Measurements from ENCODE around the gene CORO2B. TPM values are rescaled to one million over a fixed set of nuclear protein-coding genes. Genes with fewer than 3 reads are reported as not detected.

CORO2B gene
- total RNA-seq, 1 experiment from 2014 or later, result not detected

GRCh38 chr15:68706256-68706655 lies 127.5 kb downstream of the CORO2B start:
- DNase-seq (ENCODE audit: low read depth in 1 of 2, low spot score in 2 of 2), result no peak

GRCh38 chr15:68706931-68707330 lies 128.1 kb downstream of the CORO2B start:
- H3K4me1 ChIP-seq (replicated peaks), result no peaks in the 10 kb centered on the region
- DNase-seq (ENCODE audit: low read depth in 1 of 2, low spot score in 2 of 2), result no peak
- H3K36me3 ChIP-seq, result no peaks in the 10 kb centered on the region

More at GRCh38 chr15:68706256-68706655, 127.5 kb downstream of the CORO2B start:
- H3K27ac ChIP-seq, result no peak overlapping the region
- no peaks in the 10 kb centered on the region for H3K4me1 ChIP-seq (replicated peaks)
- no peaks in the 10 kb centered on the region for H3K36me3 ChIP-seq
- H3K4me3 ChIP-seq, result no peak overlapping the region
- 0 out of 2 replicates have a peak, but pooled peaks cover 3% of the 10 kb centered on the region for H3K27me3 ChIP-seq (replicated peaks)
- no peaks in the 10 kb centered on the region for H3K9me3 ChIP-seq (replicated peaks)

GRCh38 chr15:68707386-68707785 lies 128.6 kb downstream of the CORO2B start:
- 0 out of 2 replicates have a peak, but pooled peaks cover 3% of the 10 kb centered on the region for H3K27me3 ChIP-seq (replicated peaks)
- no peaks in the 10 kb centered on the region for H3K36me3 ChIP-seq
- H3K9me3 ChIP-seq (replicated peaks), result no peaks in the 10 kb centered on the region
- no peaks in the 10 kb centered on the region for H3K4me1 ChIP-seq (replicated peaks)
- H3K4me3 ChIP-seq, result no peak overlapping the region
- H3K27ac ChIP-seq, result no peak overlapping the region
- DNase-seq (ENCODE audit: low read depth in 1 of 2, low spot score in 2 of 2), result no peak

More at GRCh38 chr15:68706931-68707330, 128.1 kb downstream of the CORO2B start:
- no peak overlapping the region for H3K27ac ChIP-seq
- 0 out of 2 replicates have a peak, but pooled peaks cover 3% of the 10 kb centered on the region for H3K27me3 ChIP-seq (replicated peaks)
- no peaks in the 10 kb centered on the region for H3K9me3 ChIP-seq (replicated peaks)
- no peak overlapping the region for H3K4me3 ChIP-seq

GRCh38 chr15:68709876-68710275 lies 131.1 kb downstream of the CORO2B start:
- Histone ChIP-seq H3K4me3 (no peak overlapping the region), H3K27me3 (replicated peaks) (0 out of 2 replicates have a peak, but pooled peaks cover 3% of the 10 kb centered on the region), H3K4me1 (replicated peaks) (no peaks in the 10 kb centered on the region), H3K9me3 (replicated peaks) (no peaks in the 10 kb centered on the region), H3K27ac (no peak overlapping the region), H3K36me3 (no peaks in the 10 kb centered on the region)
- DNase-seq (ENCODE audit: low read depth in 1 of 2, low spot score in 2 of 2), result no peak

- H3K4me3 ChIP-seq, result no peak overlapping the region
- no peaks in the 10 kb centered on the region for H3K36me3 ChIP-seq
- no peaks in the 10 kb centered on the region for H3K9me3 ChIP-seq (replicated peaks)
- H3K27ac ChIP-seq, result no peak overlapping the region
- no peak for DNase-seq (ENCODE audit: low read depth in 1 of 2, low spot score in 2 of 2)
- 0 out of 2 replicates have a peak, but pooled peaks cover 3% of the 10 kb centered on the region for H3K27me3 ChIP-seq (replicated peaks)
- no peaks in the 10 kb centered on the region for H3K4me1 ChIP-seq (replicated peaks)
These were observed 131.7 kb downstream of the CORO2B start for GRCh38 chr15:68710536-68710935.

GRCh38 chr15:68711406-68711805 lies 132.6 kb downstream of the CORO2B start:
- Histone ChIP-seq H3K27ac (no peak overlapping the region), H3K4me1 (replicated peaks) (no peaks in the 10 kb centered on the region), H3K9me3 (replicated peaks) (no peaks in the 10 kb centered on the region), H3K36me3 (no peaks in the 10 kb centered on the region), H3K27me3 (replicated peaks) (peaks cover 3% of the 10 kb centered on the region; the same call in 1 of the 2 replicates), H3K4me3 (no peak overlapping the region)
- DNase-seq (ENCODE audit: low read depth in 1 of 2, low spot score in 2 of 2), result no peak

- Histone ChIP-seq H3K9me3 (replicated peaks) (no peaks in the 10 kb centered on the region), H3K36me3 (no peaks in the 10 kb centered on the region), H3K27me3 (replicated peaks) (no peaks in the 10 kb centered on the region; the same call in 1 of the 2 replicates), H3K27ac (no peak overlapping the region), H3K4me3 (no peak overlapping the region), H3K4me1 (replicated peaks) (no peaks in the 10 kb centered on the region)
- no peak for DNase-seq (ENCODE audit: low read depth in 1 of 2, low spot score in 2 of 2)
These were observed 134.1 kb downstream of the CORO2B start for GRCh38 chr15:68712886-68713285.

- no peaks in the 10 kb centered on the region; the same call in 1 of the 2 replicates for H3K27me3 ChIP-seq (replicated peaks)
- no peaks in the 10 kb centered on the region for H3K4me1 ChIP-seq (replicated peaks)
- no peaks in the 10 kb centered on the region for H3K9me3 ChIP-seq (replicated peaks)
- H3K4me3 ChIP-seq, result no peak overlapping the region
- no peak for DNase-seq (ENCODE audit: low read depth in 1 of 2, low spot score in 2 of 2)
- no peak overlapping the region for H3K27ac ChIP-seq
- H3K36me3 ChIP-seq, result no peaks in the 10 kb centered on the region
These were observed 135.1 kb downstream of the CORO2B start for GRCh38 chr15:68713874-68714273.

GRCh38 chr15:68715111-68715510 lies 136.3 kb downstream of the CORO2B start:
- DNase-seq (ENCODE audit: low read depth in 1 of 2, low spot score in 2 of 2), result no peak
- Histone ChIP-seq H3K4me1 (replicated peaks) (no peaks in the 10 kb centered on the region), H3K27ac (no peak overlapping the region), H3K27me3 (replicated peaks) (no peaks in the 10 kb centered on the region; the same call in 1 of the 2 replicates), H3K4me3 (no peak overlapping the region), H3K36me3 (no peaks in the 10 kb centered on the region), H3K9me3 (replicated peaks) (no peaks in the 10 kb centered on the region)

GRCh38 chr15:68717951-68718350 lies 139.2 kb downstream of the CORO2B start:
- Histone ChIP-seq H3K4me1 (replicated peaks) (no peaks in the 10 kb centered on the region), H3K27ac (no peak overlapping the region), H3K36me3 (no peaks in the 10 kb centered on the region), H3K27me3 (replicated peaks) (no peaks in the 10 kb centered on the region; the same call in 1 of the 2 replicates), H3K4me3 (no peak overlapping the region), H3K9me3 (replicated peaks) (no peaks in the 10 kb centered on the region; the same call in 1 of the 2 replicates)
- no peak for DNase-seq (ENCODE audit: low read depth in 1 of 2, low spot score in 2 of 2)

GRCh38 chr15:68718468-68718867 lies 139.7 kb downstream of the CORO2B start:
- Histone ChIP-seq H3K9me3 (replicated peaks) (no peaks in the 10 kb centered on the region; the same call in 1 of the 2 replicates), H3K4me1 (replicated peaks) (no peaks in the 10 kb centered on the region), H3K36me3 (no peaks in the 10 kb centered on the region), H3K4me3 (no peak overlapping the region), H3K27ac (no peak overlapping the region), H3K27me3 (replicated peaks) (no peaks in the 10 kb centered on the region; the same call in 1 of the 2 replicates)
- no peak for DNase-seq (ENCODE audit: low read depth in 1 of 2, low spot score in 2 of 2)

GRCh38 chr15:68719051-68719450 lies 140.3 kb downstream of the CORO2B start:
- Histone ChIP-seq H3K4me1 (replicated peaks) (no peaks in the 10 kb centered on the region), H3K27me3 (replicated peaks) (no peaks in the 10 kb centered on the region; the same call in 1 of the 2 replicates)
- no peak for DNase-seq (ENCODE audit: low read depth in 1 of 2, low spot score in 2 of 2)

GRCh38 chr15:68719672-68720071 lies 140.9 kb downstream of the CORO2B start:
- DNase-seq (ENCODE audit: low read depth in 1 of 2, low spot score in 2 of 2), result no peak
- H3K4me3 ChIP-seq, result no peak overlapping the region
- no peaks in the 10 kb centered on the region for H3K36me3 ChIP-seq
- H3K9me3 ChIP-seq (replicated peaks), result no peaks in the 10 kb centered on the region; the same call in 1 of the 2 replicates
- no peaks in the 10 kb centered on the region; the same call in 1 of the 2 replicates for H3K27me3 ChIP-seq (replicated peaks)
- H3K27ac ChIP-seq, result no peak overlapping the region
- no peaks in the 10 kb centered on the region for H3K4me1 ChIP-seq (replicated peaks)

More at GRCh38 chr15:68719051-68719450, 140.3 kb downstream of the CORO2B start:
- Histone ChIP-seq H3K9me3 (replicated peaks) (no peaks in the 10 kb centered on the region; the same call in 1 of the 2 replicates), H3K27ac (no peak overlapping the region), H3K4me3 (no peak overlapping the region), H3K36me3 (no peaks in the 10 kb centered on the region)

GRCh38 chr15:68721886-68722285 lies 143.1 kb downstream of the CORO2B start:
- H3K27ac ChIP-seq, result no peak overlapping the region
- no peaks in the 10 kb centered on the region for H3K4me1 ChIP-seq (replicated peaks)
- no peaks in the 10 kb centered on the region; the same call in 1 of the 2 replicates for H3K9me3 ChIP-seq (replicated peaks)
- H3K27me3 ChIP-seq (replicated peaks), result no peaks in the 10 kb centered on the region
- no peak overlapping the region for H3K4me3 ChIP-seq
- H3K36me3 ChIP-seq, result no peaks in the 10 kb centered on the region
- no peak for DNase-seq (ENCODE audit: low read depth in 1 of 2, low spot score in 2 of 2)
